ENCODE measurements around the gene HNF1A.

GRCh38 chr12:121008347-121009098, 30.2 kb downstream of the HNF1A start:
- TF ChIP-seq, protein P1, sequence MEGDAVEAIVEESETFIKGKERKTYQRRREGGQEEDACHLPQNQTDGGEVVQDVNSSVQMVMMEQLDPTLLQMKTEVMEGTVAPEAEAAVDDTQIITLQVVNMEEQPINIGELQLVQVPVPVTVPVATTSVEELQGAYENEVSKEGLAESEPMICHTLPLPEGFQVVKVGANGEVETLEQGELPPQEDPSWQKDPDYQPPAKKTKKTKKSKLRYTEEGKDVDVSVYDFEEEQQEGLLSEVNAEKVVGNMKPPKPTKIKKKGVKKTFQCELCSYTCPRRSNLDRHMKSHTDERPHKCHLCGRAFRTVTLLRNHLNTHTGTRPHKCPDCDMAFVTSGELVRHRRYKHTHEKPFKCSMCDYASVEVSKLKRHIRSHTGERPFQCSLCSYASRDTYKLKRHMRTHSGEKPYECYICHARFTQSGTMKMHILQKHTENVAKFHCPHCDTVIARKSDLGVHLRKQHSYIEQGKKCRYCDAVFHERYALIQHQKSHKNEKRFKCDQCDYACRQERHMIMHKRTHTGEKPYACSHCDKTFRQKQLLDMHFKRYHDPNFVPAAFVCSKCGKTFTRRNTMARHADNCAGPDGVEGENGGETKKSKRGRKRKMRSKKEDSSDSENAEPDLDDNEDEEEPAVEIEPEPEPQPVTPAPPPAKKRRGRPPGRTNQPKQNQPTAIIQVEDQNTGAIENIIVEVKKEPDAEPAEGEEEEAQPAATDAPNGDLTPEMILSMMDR (IDR thresholded peaks at IDR 0.05) = no peak
- TF ChIP-seq POLR2AphosphoS5 (IDR thresholded peaks at IDR 0.05) = no peak
